Measurements from ENCODE around the gene C9orf78. TPM values are rescaled to one million over a fixed set of nuclear protein-coding genes. Genes with fewer than 3 reads are reported as not detected.

The C9orf78 gene
- total and polyA plus RNA-seq, 4 donors = 31.1 to 84.2 (median 50.9) TPM

DNA sequence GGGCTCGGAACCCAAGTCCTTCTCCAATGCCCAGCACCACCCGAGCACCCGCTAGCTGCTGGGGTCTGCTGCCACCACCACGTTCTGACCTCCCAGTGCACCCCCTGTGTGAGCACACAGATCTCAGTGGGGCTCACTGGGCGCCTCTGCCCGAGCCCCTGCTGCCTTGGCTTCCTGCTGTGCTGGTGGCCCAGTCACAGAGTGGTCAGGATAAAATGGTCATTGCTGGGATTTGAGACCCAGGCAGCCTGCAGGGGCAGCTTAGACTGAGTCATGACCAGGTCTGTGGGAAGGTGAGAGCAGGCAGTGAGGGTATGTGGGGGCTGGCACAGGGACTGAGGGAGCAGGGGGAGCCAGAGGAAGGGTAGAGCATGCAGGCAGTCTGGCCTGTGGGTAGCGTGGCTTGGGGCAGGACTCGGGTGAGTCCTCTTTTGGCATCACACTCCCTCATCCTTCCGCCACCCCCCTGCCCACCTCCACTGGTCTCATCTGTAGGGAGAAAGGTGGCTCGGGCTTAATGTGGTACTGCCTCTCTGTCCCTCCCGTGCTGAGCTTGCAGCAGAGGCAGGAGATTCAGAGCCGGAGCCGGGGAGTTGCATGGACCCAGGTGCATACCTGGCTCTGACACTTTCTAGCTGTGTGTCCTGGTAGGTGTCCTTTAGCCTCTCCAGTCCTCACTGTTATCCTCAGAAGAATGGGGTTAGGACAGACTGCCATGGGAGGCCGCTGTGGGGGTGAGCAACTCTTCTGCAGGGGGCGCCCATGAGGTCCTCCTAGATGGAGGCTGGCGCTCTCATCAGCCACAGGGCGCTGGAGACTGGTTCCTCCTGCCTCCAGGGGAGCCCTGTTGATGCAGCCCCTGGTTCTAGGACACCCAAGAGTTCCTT is 32.3 kb upstream of the C9orf78 start:
- TF ChIP-seq JUND (IDR thresholded peaks at IDR 0.05) (no peak), NR2F2 (IDR thresholded peaks at IDR 0.05) (no peak), TAF1 (conservative IDR thresholded peaks at IDR 0.05) (no peak), YY1 (IDR thresholded peaks at IDR 0.05) (no peak), RXRA (IDR thresholded peaks at IDR 0.05) (no peak), FOXA1 (IDR thresholded peaks at IDR 0.05) (no peak), REST (IDR thresholded peaks at IDR 0.05) (no peak), HNF4A (conservative IDR thresholded peaks at IDR 0.05) (no peak), HNF4G (IDR thresholded peaks at IDR 0.05) (no peak), SP1 (IDR thresholded peaks at IDR 0.05) (no peak), RAD21 (IDR thresholded peaks at IDR 0.05) (no peak), FOXA2 (IDR thresholded peaks at IDR 0.05) (no peak), CTCF (IDR thresholded peaks at IDR 0.05; ENCODE audit: low read depth, low read length, missing input control) (no peak), ZBTB33 (IDR thresholded peaks at IDR 0.05) (no peak), MAX (IDR thresholded peaks at IDR 0.05) (no peak)
- TF ChIP-seq, protein P1, sequence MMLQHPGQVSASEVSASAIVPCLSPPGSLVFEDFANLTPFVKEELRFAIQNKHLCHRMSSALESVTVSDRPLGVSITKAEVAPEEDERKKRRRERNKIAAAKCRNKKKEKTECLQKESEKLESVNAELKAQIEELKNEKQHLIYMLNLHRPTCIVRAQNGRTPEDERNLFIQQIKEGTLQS (IDR thresholded peaks at IDR 0.05) = no peak
- DNase-seq (ENCODE audit: low spot score) = peak; percentile 36
- H3K4me1 ChIP-seq (ENCODE audit: control insufficient read depth in 4 of 4, insufficient read depth in 4 of 4, low read length in 3 of 4) = peaks cover 0 to 12% (median 6%) of the 10 kb centered on the region in 4 donors
- H3K27me3 ChIP-seq (ENCODE audit: control insufficient read depth in 4 of 4, insufficient read depth in 4 of 4, low read length in 3 of 4) = no peaks in the 10 kb centered on the region
- H3K9ac ChIP-seq (ENCODE audit: low read depth in 1 of 2, low read length in 2 of 2) = no peak overlapping the region
- no peak overlapping the region for H3K27ac ChIP-seq (ENCODE audit: low read depth in 1 of 2, low read length in 2 of 2)
- H3K4me3 ChIP-seq (ENCODE audit: low read depth in 1 of 3, low read length in 3 of 3) = no peak overlapping the region
- H3K36me3 ChIP-seq (ENCODE audit: control insufficient read depth in 4 of 4, insufficient read depth in 3 of 4, low read depth in 1 of 4, low read length in 3 of 4) = peaks cover 2 to 20% (median 7%) of the 10 kb centered on the region in 4 donors
- H3K9me3 ChIP-seq (ENCODE audit: control insufficient read depth in 4 of 4, low read length in 3 of 4) = no peaks in the 10 kb centered on the region
- 79% methylated on average over 17 of the region's 17 CpGs for WGBS

All from liver (tissue), 9 donors.